SK-N-SH (cell line): ENCODE data around the gene CDC42EP4. TPM values are rescaled to one million over a fixed set of nuclear protein-coding genes. Genes with fewer than 3 reads are reported as not detected.

Source experiments
- CTCF ChIA-PET: fragments of 300-600, 350-600 bp; formaldehyde crosslinking; extraction: SDS; loops from one replicate; lab custom pipeline; 2021; lab: Yijun Ruan, JAX
- POLR2A ChIA-PET: fragments of 350-600 bp; sonication (Branson Sonifier 250); formaldehyde crosslinking; extraction: SDS; loops from one replicate; lab custom pipeline; 2020; ENCODE audit warnings: antibody characterized with exemption, inconsistent platforms; lab: Yijun Ruan, JAX
- DNase-seq: peaks from one replicate; pipeline ENCODE4 v3.0.0; 2012
- H2AFZ ChIP-seq: fragments of 200-600 bp; sonication (generic); 2 replicates; pipeline ENCODE4 v1.8.1; 2016; ENCODE audit warnings: antibody characterized with exemption, mild to moderate bottlenecking, low read depth
- H3F3A ChIP-seq: fragments of 200-600 bp; sonication (generic); replicated peaks from 2 replicates; pipeline ENCODE3; 2016; ENCODE audit warnings: antibody characterized with exemption, mild to moderate bottlenecking; ENCODE audit not compliant: insufficient read depth
- H3K27ac ChIP-seq, 2 experiments: fragments of 200-500 bp in 1 of 2; fragments of 200-600 bp in 1 of 2; sonication (Bioruptor generic) in 1 of 2; sonication (generic), shearing (Covaris generic) in 1 of 2; 2 replicates each; pipeline versions ENCODE4 v1.5.1 to v1.6.1; 2014 to 2016; ENCODE audit warnings: low read depth in 2 of 2, inconsistent platforms in 1 of 2, low read length in 1 of 2, mild to moderate bottlenecking in 1 of 2, mixed read lengths in 1 of 2
- H3K27me3 ChIP-seq: fragments of 200-600 bp; sonication (generic), shearing (Covaris generic); 2 replicates; pipeline ENCODE4 v1.6.1; 2016; ENCODE audit warnings: mixed run types; ENCODE audit not compliant: insufficient read depth
- H3K36me3 ChIP-seq, 2 experiments: fragments of 200-500 bp in 1 of 2; fragments of 200-600 bp in 1 of 2; sonication (Bioruptor generic) in 1 of 2; sonication (generic) in 1 of 2; replicated peaks in 1 of 2; 2 replicates each; pipeline versions ENCODE3 to v1.5.1; 2014 to 2016; ENCODE audit warnings: low read length in 1 of 2, mild to moderate bottlenecking in 1 of 2; ENCODE audit not compliant: insufficient read depth in 2 of 2, control insufficient read depth in 1 of 2
- H3K4me1 ChIP-seq, 2 experiments: fragments of 200-500 bp in 1 of 2; fragments of 200-600 bp in 1 of 2; sonication (Bioruptor generic) in 1 of 2; sonication (generic), shearing (Covaris generic) in 1 of 2; 2 replicates each; pipeline versions ENCODE4 v1.5.1 to v1.6.1; 2014 to 2016; ENCODE audit warnings: low read depth in 1 of 2, low read length in 1 of 2, mixed run types in 1 of 2; ENCODE audit not compliant: insufficient read depth in 2 of 2, control insufficient read depth in 1 of 2
- H3K4me2 ChIP-seq: fragments of 200-600 bp; sonication (generic), shearing (Covaris generic); 2 replicates; pipeline ENCODE4 v1.6.1; 2017; ENCODE audit warnings: mixed run types
- H3K4me3 ChIP-seq, 2 experiments: fragments of 200-500 bp in 1 of 2; fragments of 200-600 bp in 1 of 2; sonication (Bioruptor generic) in 1 of 2; sonication (generic), shearing (Covaris generic) in 1 of 2; 2 replicates each; pipeline versions ENCODE4 v1.5.1 to v1.8.1; 2014 to 2016; ENCODE audit warnings: low read depth in 2 of 2, inconsistent platforms in 1 of 2, low read length in 1 of 2, mild to moderate bottlenecking in 1 of 2, mixed read lengths in 1 of 2, moderate library complexity in 1 of 2
- H3K79me2 ChIP-seq: fragments of 200-600 bp; sonication (generic); 2 replicates; pipeline ENCODE4 v1.8.1; 2017; ENCODE audit warnings: mild to moderate bottlenecking; ENCODE audit not compliant: insufficient read depth
- H3K9ac ChIP-seq: fragments of 200-600 bp; sonication (generic); 2 replicates; pipeline ENCODE4 v1.6.1; 2017; ENCODE audit warnings: mixed run types
- H3K9me2 ChIP-seq: fragments of 200-600 bp; sonication (generic); 2 replicates; pipeline ENCODE4 v1.6.1; 2017; ENCODE audit warnings: mixed run types
- H3K9me3 ChIP-seq: fragments of 200-600 bp; sonication (generic); 2 replicates; pipeline ENCODE4 v1.6.1; 2017; ENCODE audit warnings: mixed run types, mild to moderate bottlenecking, moderate library complexity
- H4K20me1 ChIP-seq: fragments of 200-600 bp; sonication (generic); 2 replicates; pipeline ENCODE4 v1.6.1; 2017; ENCODE audit warnings: mild to moderate bottlenecking, mixed run types; ENCODE audit not compliant: insufficient read depth
- FOXJ3 ChIP-seq: sonication (generic); formaldehyde crosslinking; IDR thresholded peaks from 2 replicates; pipeline ENCODE4 v1.5.1; 2020; ENCODE audit warnings: mild to moderate bottlenecking, missing genetic modification reagents
- FOXM1 ChIP-seq: IDR thresholded peaks from 2 replicates; pipeline ENCODE4 v1.4.0; 2012; ENCODE audit warnings: low read depth, mild to moderate bottlenecking
- JUND ChIP-seq: IDR thresholded peaks from 2 replicates; pipeline ENCODE4 v1.4.0; 2012
- MEF2A ChIP-seq: IDR thresholded peaks from 2 replicates; pipeline ENCODE4 v1.4.0; 2012; ENCODE audit warnings: low read depth, borderline replicate concordance
- POLR2AphosphoS5 ChIP-seq: IDR thresholded peaks from 2 replicates; pipeline ENCODE4 v1.6.1; 2012; ENCODE audit warnings: low read depth, low read length
- RAD21 ChIP-seq: IDR thresholded peaks from 2 replicates; pipeline ENCODE4 v1.6.1; 2012; ENCODE audit warnings: mild to moderate bottlenecking, low read length
- SMC3 ChIP-seq: IDR thresholded peaks from 2 replicates; pipeline ENCODE4 v1.6.1; 2012; ENCODE audit warnings: low read depth, low read length, improper control_type of control experiment
- TEAD4 ChIP-seq: IDR thresholded peaks from 2 replicates; pipeline ENCODE4 v1.4.0; 2012; ENCODE audit warnings: mild to moderate bottlenecking, borderline replicate concordance; ENCODE audit not compliant: insufficient read depth
- WGBS: methylation state at CpG from one replicate; pipeline ENCODE4 v1.1.6; 2017; ENCODE audit warnings: low lambda C conversion rate; 5-methylcytosine and 5-hydroxymethylcytosine counted together
- polyA plus RNA-seq, 3 experiments: library from polyadenylated mRNA; depleted of rRNA; stranded (reverse); fragments of >200 nt; gene quantifications; 2 replicates each; pipeline ENCODE4 v1.2.3, GENCODE V29; 2012
- TF ChIP-seq, protein P1 (sequence below): IDR thresholded peaks from 2 replicates; pipeline ENCODE4 v1.6.1; 2012; ENCODE audit warnings: mild to moderate bottlenecking, low read depth, low read length, moderate library complexity
- TF ChIP-seq, protein P2 (sequence below): IDR thresholded peaks from 2 replicates; pipeline ENCODE4 v1.4.0; 2012; ENCODE audit warnings: low read depth
- TF ChIP-seq, protein P3 (sequence below): fragments of 150-350 bp; IDR thresholded peaks from 2 replicates; pipeline ENCODE4 v1.6.1; 2017; ENCODE audit warnings: antibody characterized with exemption, low read length, low read depth, borderline replicate concordance
- TF ChIP-seq, protein P4 (sequence below): fragments of 200-600 bp; sonication (generic); IDR thresholded peaks from 2 replicates; pipeline ENCODE4 v1.6.1; 2017; ENCODE audit warnings: antibody characterized with exemption, mild to moderate bottlenecking, moderate library complexity
- TF ChIP-seq, protein P5 (sequence below): IDR thresholded peaks from 2 replicates; pipeline ENCODE4 v1.4.0; 2012; ENCODE audit warnings: low read depth, borderline replicate concordance

CDC42EP4 gene
- polyA plus RNA-seq, 1 of the 3 experiments (the other 2 are of a cell fraction) = 28.3 TPM

DNA sequence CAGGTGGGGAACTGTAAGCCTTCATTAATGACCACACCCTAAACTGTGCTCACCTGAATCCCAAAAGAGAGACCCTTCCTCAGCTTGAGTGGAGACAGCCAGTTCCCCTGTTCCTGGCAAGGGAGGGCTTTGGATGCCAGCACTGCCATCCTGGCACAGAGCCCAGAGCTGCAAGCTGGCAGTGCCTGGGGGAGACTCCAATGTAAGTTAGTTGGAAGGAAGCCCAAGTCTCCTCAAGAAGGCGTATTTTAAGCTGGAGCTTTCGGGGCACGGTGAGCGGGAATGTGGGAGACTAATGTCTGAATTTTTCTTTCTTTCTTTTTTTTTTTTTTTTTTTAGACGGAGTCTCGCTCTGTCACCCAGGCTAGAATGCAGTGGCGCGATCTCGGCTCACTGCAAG is 4.7 kb downstream of the CDC42EP4 start (continued):
- TF ChIP-seq, protein P1, sequence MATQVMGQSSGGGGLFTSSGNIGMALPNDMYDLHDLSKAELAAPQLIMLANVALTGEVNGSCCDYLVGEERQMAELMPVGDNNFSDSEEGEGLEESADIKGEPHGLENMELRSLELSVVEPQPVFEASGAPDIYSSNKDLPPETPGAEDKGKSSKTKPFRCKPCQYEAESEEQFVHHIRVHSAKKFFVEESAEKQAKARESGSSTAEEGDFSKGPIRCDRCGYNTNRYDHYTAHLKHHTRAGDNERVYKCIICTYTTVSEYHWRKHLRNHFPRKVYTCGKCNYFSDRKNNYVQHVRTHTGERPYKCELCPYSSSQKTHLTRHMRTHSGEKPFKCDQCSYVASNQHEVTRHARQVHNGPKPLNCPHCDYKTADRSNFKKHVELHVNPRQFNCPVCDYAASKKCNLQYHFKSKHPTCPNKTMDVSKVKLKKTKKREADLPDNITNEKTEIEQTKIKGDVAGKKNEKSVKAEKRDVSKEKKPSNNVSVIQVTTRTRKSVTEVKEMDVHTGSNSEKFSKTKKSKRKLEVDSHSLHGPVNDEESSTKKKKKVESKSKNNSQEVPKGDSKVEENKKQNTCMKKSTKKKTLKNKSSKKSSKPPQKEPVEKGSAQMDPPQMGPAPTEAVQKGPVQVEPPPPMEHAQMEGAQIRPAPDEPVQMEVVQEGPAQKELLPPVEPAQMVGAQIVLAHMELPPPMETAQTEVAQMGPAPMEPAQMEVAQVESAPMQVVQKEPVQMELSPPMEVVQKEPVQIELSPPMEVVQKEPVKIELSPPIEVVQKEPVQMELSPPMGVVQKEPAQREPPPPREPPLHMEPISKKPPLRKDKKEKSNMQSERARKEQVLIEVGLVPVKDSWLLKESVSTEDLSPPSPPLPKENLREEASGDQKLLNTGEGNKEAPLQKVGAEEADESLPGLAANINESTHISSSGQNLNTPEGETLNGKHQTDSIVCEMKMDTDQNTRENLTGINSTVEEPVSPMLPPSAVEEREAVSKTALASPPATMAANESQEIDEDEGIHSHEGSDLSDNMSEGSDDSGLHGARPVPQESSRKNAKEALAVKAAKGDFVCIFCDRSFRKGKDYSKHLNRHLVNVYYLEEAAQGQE = no peak
- TF ChIP-seq MEF2A (no peak), RAD21 (no peak), SMC3 (no peak)
- TF ChIP-seq, protein P2, sequence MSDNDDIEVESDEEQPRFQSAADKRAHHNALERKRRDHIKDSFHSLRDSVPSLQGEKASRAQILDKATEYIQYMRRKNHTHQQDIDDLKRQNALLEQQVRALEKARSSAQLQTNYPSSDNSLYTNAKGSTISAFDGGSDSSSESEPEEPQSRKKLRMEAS = no peak
- TF ChIP-seq, protein P3, sequence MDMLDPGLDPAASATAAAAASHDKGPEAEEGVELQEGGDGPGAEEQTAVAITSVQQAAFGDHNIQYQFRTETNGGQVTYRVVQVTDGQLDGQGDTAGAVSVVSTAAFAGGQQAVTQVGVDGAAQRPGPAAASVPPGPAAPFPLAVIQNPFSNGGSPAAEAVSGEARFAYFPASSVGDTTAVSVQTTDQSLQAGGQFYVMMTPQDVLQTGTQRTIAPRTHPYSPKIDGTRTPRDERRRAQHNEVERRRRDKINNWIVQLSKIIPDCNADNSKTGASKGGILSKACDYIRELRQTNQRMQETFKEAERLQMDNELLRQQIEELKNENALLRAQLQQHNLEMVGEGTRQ = no peak
- TF ChIP-seq, all 33 proteins: peak for 7

DNA sequence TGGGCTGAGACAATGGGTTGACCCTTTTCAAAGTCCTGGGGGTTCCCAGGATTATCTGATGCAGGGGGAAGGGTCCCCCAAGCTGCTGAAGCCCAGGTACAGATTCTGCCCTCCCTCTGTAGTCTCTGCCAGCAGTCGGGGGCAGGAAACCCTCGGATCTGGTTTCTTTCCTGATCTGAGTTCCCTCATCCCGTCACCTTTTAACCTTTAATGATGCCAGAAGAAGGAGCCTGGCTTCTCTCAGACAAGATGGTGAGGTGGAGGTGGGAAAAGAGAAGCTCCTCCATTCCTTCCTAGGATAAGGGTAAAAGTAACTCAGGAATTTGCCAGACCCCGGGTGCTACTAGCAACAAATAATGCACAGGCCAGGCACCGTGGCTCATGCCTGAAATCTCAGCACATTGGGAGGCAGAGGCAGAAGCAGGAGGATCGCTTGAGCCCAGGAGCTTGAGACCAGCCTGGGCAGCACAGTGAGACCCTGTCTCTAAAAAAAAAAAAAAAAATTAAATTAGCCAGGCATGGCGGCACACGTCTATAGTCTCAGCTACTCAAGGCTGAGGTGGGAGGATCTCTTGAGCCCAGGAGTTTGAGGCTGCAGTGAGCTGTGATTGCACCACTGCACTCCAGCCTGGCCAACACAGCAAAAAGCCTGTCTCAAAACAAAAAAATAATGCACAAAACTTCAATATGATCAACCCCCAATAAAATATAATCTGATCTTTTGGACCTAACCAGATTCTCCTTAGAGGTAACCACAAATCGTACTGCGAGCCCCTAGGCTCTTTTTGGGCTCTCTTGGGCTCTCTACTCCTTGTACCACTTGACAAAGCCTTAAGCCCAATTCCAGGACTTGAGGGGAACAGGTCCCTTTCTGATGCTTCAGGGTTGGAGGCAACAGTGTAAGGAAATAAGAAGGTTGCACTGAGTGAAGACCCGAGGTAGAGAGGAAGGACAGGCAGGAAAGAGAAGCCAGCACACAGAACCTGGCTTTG is 5.7 kb downstream of the CDC42EP4 start:
- Histone ChIP-seq H3K9ac (peak overlapping the region; percentile 66), H3K27ac (peak overlapping the region; percentile 31 to 96), H3F3A (peaks cover 58% of the 10 kb centered on the region), H3K4me3 (peak overlapping the region in 1 of 2 experiments; percentile 63; a peak in 3 of 4 replicates), H3K4me2 (peak overlapping the region; percentile 98), H3K36me3 (peaks cover 0 to 8% of the 10 kb centered on the region in 2 experiments), H2AFZ (no peak overlapping the region), H3K27me3 (no peaks in the 10 kb centered on the region), H4K20me1 (peaks cover 15% of the 10 kb centered on the region), H3K79me2 (peaks cover 94% of the 10 kb centered on the region), H3K4me1 (peaks cover 62 to 76% of the 10 kb centered on the region in 2 experiments), H3K9me3 (no peaks in the 10 kb centered on the region), H3K9me2 (no peaks in the 10 kb centered on the region)
- WGBS = 70% methylated on average over 11 of the region's 11 CpGs
- ChIA-PET POLR2A (interaction anchor here (1.0 to 1.5 kb wide), 4 partner anchors 8 to 63 kb away, joined by 3 to 5 read pairs (median 4); no protein-coding TSS in a partner anchor), CTCF (interaction anchor here (0.7 to 4.3 kb wide), 9 partner anchors 8 to 581 kb away, joined by 3 to 20 read pairs (median 5); no protein-coding TSS in a partner anchor)
- no peak for DNase-seq
- TF ChIP-seq, protein P1 = no peak
- TF ChIP-seq, protein P4, sequence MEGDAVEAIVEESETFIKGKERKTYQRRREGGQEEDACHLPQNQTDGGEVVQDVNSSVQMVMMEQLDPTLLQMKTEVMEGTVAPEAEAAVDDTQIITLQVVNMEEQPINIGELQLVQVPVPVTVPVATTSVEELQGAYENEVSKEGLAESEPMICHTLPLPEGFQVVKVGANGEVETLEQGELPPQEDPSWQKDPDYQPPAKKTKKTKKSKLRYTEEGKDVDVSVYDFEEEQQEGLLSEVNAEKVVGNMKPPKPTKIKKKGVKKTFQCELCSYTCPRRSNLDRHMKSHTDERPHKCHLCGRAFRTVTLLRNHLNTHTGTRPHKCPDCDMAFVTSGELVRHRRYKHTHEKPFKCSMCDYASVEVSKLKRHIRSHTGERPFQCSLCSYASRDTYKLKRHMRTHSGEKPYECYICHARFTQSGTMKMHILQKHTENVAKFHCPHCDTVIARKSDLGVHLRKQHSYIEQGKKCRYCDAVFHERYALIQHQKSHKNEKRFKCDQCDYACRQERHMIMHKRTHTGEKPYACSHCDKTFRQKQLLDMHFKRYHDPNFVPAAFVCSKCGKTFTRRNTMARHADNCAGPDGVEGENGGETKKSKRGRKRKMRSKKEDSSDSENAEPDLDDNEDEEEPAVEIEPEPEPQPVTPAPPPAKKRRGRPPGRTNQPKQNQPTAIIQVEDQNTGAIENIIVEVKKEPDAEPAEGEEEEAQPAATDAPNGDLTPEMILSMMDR = no peak
- TF ChIP-seq, protein P2 = no peak
- TF ChIP-seq, protein P5, sequence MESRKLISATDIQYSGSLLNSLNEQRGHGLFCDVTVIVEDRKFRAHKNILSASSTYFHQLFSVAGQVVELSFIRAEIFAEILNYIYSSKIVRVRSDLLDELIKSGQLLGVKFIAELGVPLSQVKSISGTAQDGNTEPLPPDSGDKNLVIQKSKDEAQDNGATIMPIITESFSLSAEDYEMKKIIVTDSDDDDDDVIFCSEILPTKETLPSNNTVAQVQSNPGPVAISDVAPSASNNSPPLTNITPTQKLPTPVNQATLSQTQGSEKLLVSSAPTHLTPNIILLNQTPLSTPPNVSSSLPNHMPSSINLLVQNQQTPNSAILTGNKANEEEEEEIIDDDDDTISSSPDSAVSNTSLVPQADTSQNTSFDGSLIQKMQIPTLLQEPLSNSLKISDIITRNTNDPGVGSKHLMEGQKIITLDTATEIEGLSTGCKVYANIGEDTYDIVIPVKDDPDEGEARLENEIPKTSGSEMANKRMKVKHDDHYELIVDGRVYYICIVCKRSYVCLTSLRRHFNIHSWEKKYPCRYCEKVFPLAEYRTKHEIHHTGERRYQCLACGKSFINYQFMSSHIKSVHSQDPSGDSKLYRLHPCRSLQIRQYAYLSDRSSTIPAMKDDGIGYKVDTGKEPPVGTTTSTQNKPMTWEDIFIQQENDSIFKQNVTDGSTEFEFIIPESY = no peak
- TF ChIP-seq JUND (no peak), FOXJ3 (CRISPR knock-in tag) (no peak), POLR2AphosphoS5 (peak; percentile 34; the same call in 1 of the 2 replicates), FOXM1 (no peak), RAD21 (no peak), TEAD4 (no peak), SMC3 (no peak)
